A673 (cell line): Measurements from ENCODE around the gene NDC80.

Experiments used
- EZH2 ChIP-seq: fragments of 200-600 bp; sonication (generic); IDR thresholded peaks from 2 replicates; pipeline ENCODE4 v1.6.1; 2017; ENCODE audit warnings: borderline replicate concordance, low read depth, mild to moderate bottlenecking, mixed read lengths, antibody characterized with exemption, low read length; ENCODE audit not compliant: poor library complexity, severe bottlenecking
- TF ChIP-seq, protein P1 (sequence below): fragments of 300-800, 200-600 bp; sonication (generic); conservative IDR thresholded peaks from 2 replicates; pipeline ENCODE4 v1.5.1; 2017; ENCODE audit warnings: low read depth, mild to moderate bottlenecking, antibody characterized with exemption, low read length, moderate library complexity, mixed read lengths

DNA sequence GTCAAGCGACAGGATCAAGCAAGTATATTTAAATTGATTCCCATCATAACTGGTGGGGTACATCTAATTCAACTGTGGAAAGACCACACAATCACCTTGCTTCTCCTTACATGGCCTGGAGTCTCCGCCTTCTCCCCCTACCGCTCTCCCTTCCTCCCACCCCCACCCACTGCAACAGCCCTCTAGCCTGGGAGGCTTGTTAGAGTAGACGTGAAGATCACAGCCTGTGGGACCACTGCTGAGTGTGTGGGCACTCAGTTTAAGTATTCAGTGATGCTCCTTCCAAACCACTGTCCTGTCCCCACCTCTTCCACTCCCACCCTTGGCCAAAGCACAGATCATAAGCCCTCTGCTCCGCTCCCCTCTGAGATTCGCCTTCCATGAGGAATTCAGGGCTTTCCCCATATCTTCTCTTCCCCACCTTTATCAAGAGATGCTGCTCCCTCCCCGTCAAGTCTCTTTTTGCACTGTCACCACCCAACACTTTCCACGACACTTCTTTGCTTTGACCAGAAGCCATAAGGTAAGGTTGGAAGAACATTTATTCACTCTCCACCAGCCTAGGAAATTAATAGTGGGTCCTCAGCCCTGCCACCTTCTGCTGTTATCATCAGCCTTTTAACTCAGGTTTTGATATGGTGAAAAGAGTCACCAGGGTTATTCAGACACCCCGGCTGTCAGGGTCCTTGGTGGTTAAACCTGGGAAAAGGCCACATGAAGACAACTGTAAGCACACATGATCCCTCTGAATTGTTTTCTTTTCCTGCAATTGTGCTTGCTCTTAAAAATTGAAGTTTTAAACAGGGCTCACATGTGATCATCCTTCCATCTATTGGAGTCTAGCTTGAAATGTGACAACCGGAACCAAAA is 1.8 kb upstream of the NDC80 start:
- TF ChIP-seq, protein P1, sequence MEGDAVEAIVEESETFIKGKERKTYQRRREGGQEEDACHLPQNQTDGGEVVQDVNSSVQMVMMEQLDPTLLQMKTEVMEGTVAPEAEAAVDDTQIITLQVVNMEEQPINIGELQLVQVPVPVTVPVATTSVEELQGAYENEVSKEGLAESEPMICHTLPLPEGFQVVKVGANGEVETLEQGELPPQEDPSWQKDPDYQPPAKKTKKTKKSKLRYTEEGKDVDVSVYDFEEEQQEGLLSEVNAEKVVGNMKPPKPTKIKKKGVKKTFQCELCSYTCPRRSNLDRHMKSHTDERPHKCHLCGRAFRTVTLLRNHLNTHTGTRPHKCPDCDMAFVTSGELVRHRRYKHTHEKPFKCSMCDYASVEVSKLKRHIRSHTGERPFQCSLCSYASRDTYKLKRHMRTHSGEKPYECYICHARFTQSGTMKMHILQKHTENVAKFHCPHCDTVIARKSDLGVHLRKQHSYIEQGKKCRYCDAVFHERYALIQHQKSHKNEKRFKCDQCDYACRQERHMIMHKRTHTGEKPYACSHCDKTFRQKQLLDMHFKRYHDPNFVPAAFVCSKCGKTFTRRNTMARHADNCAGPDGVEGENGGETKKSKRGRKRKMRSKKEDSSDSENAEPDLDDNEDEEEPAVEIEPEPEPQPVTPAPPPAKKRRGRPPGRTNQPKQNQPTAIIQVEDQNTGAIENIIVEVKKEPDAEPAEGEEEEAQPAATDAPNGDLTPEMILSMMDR, result no peak
- TF ChIP-seq EZH2, result no peak
